Astrocyte (in vitro differentiated cells and primary cell): ENCODE results near the gene PPP1R16B. TPM values are rescaled to one million over a fixed set of nuclear protein-coding genes. Genes with fewer than 3 reads are reported as not detected.
A peak's percentile ranks its signal among the peaks of the same experiment; 100 is the strongest.

Experiments
- DNase-seq: peaks from one replicate; pipeline ENCODE4 v3.0.0-alpha.2; 2010; ENCODE audit warnings: low read depth
- FAIRE-seq: peaks from 2 replicates; lab custom pipeline; 2011; peaks lifted over from hg19 to GRCh38; lab: Jason Lieb, UNC
- H2AFZ ChIP-seq: 2 replicates; pipeline ENCODE4 v1.6.0; 2012; ENCODE audit warnings: low read depth, low read length, inconsistent platforms
- H3K27ac ChIP-seq: 2 replicates; pipeline ENCODE4 v1.5.1; 2011; ENCODE audit warnings: low read depth, low read length, inconsistent platforms
- H3K27me3 ChIP-seq: 2 replicates; pipeline ENCODE4 v1.6.0; 2011; ENCODE audit warnings: low read length, inconsistent platforms; ENCODE audit not compliant: insufficient read depth
- H3K36me3 ChIP-seq: 2 replicates; pipeline ENCODE4 v1.5.1; 2011; ENCODE audit warnings: low read length, inconsistent platforms; ENCODE audit not compliant: insufficient read depth
- H3K4me1 ChIP-seq: 2 replicates; pipeline ENCODE4 v1.5.1; 2011; ENCODE audit warnings: low read length, inconsistent platforms; ENCODE audit not compliant: insufficient read depth
- H3K4me2 ChIP-seq: 2 replicates; pipeline ENCODE4 v1.6.0; 2012; ENCODE audit warnings: low read length, inconsistent platforms
- H3K4me3 ChIP-seq: 2 replicates; pipeline ENCODE4 v1.5.1; 2011; ENCODE audit warnings: low read depth, mild to moderate bottlenecking, low read length, inconsistent platforms; ENCODE audit not compliant: insufficient read depth
- H3K79me2 ChIP-seq: 2 replicates; pipeline ENCODE4 v1.6.0; 2012; ENCODE audit warnings: mild to moderate bottlenecking, low read length, inconsistent platforms; ENCODE audit not compliant: insufficient read depth
- H3K9ac ChIP-seq: 2 replicates; pipeline ENCODE4 v1.6.0; 2012; ENCODE audit warnings: mild to moderate bottlenecking, low read length, inconsistent platforms
- H3K9me3 ChIP-seq: 2 replicates; pipeline ENCODE4 v1.5.1; 2012; ENCODE audit warnings: low read depth, mild to moderate bottlenecking, low read length, inconsistent platforms; ENCODE audit not compliant: insufficient read depth
- H4K20me1 ChIP-seq: 2 replicates; pipeline ENCODE4 v1.6.0; 2012; ENCODE audit warnings: low read length, inconsistent platforms; ENCODE audit not compliant: insufficient read depth
- H3K27ac Mint-ChIP-seq: one replicate; pipeline ENCODE4 v1.8.0; 2021; ENCODE audit warnings: mild to moderate bottlenecking, mixed read lengths; ENCODE audit not compliant: unreplicated experiment
- H3K27me3 Mint-ChIP-seq: one replicate; pipeline ENCODE4 v1.8.0; 2021; ENCODE audit warnings: low read depth, mixed read lengths; ENCODE audit not compliant: unreplicated experiment
- H3K36me3 Mint-ChIP-seq: one replicate; pipeline ENCODE4 v1.8.0; 2021; ENCODE audit warnings: low read depth, mixed read lengths; ENCODE audit not compliant: unreplicated experiment
- H3K4me1 Mint-ChIP-seq: one replicate; pipeline ENCODE4 v1.8.0; 2021; ENCODE audit warnings: low read depth, mixed read lengths; ENCODE audit not compliant: unreplicated experiment
- H3K4me3 Mint-ChIP-seq: one replicate; pipeline ENCODE4 v1.8.0; 2021; ENCODE audit warnings: mild to moderate bottlenecking, moderate library complexity, mixed read lengths; ENCODE audit not compliant: unreplicated experiment
- H3K9me3 Mint-ChIP-seq: one replicate; pipeline ENCODE4 v1.8.0; 2021; ENCODE audit warnings: mild to moderate bottlenecking, mixed read lengths; ENCODE audit not compliant: unreplicated experiment
- EZH2 ChIP-seq: IDR thresholded peaks from 2 replicates; pipeline ENCODE4 v1.6.1; 2012; ENCODE audit warnings: mild to moderate bottlenecking, low read length, inconsistent platforms; ENCODE audit not compliant: insufficient read depth
- total RNA-seq: library from RNA; stranded (reverse); gene quantifications from 2 replicates; pipeline ENCODE4 v1.2.1, GENCODE V29; 2021
- TF ChIP-seq, protein P1 (sequence below): IDR thresholded peaks from 2 replicates; pipeline ENCODE4 v1.5.1; 2011; ENCODE audit warnings: low read depth, mild to moderate bottlenecking, inconsistent platforms, low read length, moderate library complexity; ENCODE audit not compliant: insufficient read depth

The PPP1R16B gene
- total RNA-seq, 1 donor from 2014 or later, result 0.68 TPM

DNA sequence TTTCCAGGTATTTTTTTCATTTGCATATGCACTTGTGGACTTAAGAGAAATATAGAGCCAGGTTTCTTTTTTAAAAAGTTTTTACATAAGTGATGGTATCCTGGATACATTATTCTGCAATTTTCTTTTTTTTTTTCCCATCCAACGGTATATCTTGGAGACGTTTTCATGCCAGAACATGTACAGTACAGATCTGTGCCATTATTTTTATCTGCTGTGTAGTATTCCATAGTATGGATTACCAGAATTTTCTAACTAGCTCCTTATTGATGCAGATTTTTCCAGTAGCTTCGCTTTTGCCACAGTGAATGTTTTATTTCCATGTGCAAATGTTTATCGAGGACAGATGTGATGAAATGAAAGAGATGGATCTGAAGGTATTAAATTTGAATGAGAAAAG lies 34.1 kb downstream of the PPP1R16B start:
- no peak overlapping the region for H3K4me2 ChIP-seq
- H3K79me2 ChIP-seq, result no peaks in the 10 kb centered on the region
- H3K9ac ChIP-seq, result no peak overlapping the region
- H3K9me3 ChIP-seq, result no peaks in the 10 kb centered on the region
- H3K4me3 ChIP-seq, result no peak overlapping the region
- DNase-seq, result no peak
- FAIRE-seq, result no peak
- Mint-ChIP-seq H3K9me3 (no peaks in the 10 kb centered on the region), H3K36me3 (no peaks in the 10 kb centered on the region), H3K4me1 (peaks cover 6% of the 10 kb centered on the region), H3K4me3 (no peak overlapping the region), H3K27me3 (no peaks in the 10 kb centered on the region), H3K27ac (no peak overlapping the region)
- H4K20me1 ChIP-seq, result no peaks in the 10 kb centered on the region
- no peaks in the 10 kb centered on the region for H3K27me3 ChIP-seq
- H3K27ac ChIP-seq, result no peak overlapping the region
- H3K4me1 ChIP-seq, result no peaks in the 10 kb centered on the region
- no peaks in the 10 kb centered on the region for H3K36me3 ChIP-seq
- TF ChIP-seq, protein P1, sequence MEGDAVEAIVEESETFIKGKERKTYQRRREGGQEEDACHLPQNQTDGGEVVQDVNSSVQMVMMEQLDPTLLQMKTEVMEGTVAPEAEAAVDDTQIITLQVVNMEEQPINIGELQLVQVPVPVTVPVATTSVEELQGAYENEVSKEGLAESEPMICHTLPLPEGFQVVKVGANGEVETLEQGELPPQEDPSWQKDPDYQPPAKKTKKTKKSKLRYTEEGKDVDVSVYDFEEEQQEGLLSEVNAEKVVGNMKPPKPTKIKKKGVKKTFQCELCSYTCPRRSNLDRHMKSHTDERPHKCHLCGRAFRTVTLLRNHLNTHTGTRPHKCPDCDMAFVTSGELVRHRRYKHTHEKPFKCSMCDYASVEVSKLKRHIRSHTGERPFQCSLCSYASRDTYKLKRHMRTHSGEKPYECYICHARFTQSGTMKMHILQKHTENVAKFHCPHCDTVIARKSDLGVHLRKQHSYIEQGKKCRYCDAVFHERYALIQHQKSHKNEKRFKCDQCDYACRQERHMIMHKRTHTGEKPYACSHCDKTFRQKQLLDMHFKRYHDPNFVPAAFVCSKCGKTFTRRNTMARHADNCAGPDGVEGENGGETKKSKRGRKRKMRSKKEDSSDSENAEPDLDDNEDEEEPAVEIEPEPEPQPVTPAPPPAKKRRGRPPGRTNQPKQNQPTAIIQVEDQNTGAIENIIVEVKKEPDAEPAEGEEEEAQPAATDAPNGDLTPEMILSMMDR, result no peak
- no peak for TF ChIP-seq EZH2
- no peak overlapping the region for H2AFZ ChIP-seq

DNA sequence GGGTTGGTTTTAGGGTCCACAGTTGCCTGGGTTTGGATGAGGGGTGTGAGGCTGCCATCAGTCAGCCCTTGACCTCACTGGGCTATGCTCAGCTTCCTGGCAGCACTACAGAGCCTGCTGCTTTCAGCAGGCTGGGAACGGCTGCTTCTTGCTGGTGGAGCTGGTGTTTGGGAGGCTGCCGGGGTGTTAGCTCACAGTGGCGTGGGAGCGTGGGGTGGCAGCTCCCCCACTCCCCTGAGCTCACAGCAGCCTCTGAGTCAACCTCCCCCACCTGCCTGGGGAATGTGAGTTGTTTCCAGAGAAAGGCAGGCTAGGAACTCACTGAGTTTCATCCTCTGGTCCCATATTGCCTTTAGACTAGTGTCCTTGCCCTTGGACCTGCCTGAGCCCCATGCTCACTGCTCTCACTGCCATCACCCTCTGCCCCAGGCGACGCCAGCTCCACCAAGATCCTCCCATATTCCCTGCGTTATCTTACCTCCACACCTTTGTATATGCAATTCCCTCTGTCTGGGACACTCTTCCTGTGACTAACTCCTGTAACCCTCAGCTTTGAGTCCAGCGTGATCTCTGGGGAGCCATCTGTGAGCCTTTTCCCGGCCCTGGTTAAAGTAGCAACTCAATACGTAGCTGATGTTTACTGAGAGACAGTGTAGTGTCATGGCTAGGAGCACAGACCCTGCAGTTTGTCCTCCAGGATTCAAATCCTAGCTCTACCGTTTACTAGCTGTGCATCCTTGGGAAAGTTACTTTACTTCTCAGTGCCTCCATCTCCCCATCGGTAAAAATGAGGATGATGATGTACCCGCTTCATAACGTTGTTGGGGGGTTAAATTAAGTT lies 34.8 kb downstream of the PPP1R16B start:
- TF ChIP-seq EZH2, result no peak
- TF ChIP-seq, protein P1, result no peak
- DNase-seq (peak; percentile 2), FAIRE-seq (no peak)
- Histone ChIP-seq H3K27me3 (no peaks in the 10 kb centered on the region), H4K20me1 (no peaks in the 10 kb centered on the region), H3K27ac (no peak overlapping the region), H3K9me3 (no peaks in the 10 kb centered on the region), H3K79me2 (no peaks in the 10 kb centered on the region), H3K4me1 (no peaks in the 10 kb centered on the region), H3K4me2 (no peak overlapping the region), H2AFZ (no peak overlapping the region), H3K9ac (no peak overlapping the region), H3K36me3 (no peaks in the 10 kb centered on the region), H3K4me3 (no peak overlapping the region)
- Mint-ChIP-seq H3K4me3 (no peak overlapping the region), H3K4me1 (peaks cover 6% of the 10 kb centered on the region), H3K27ac (no peak overlapping the region), H3K27me3 (no peaks in the 10 kb centered on the region), H3K9me3 (no peaks in the 10 kb centered on the region), H3K36me3 (no peaks in the 10 kb centered on the region)

DNA sequence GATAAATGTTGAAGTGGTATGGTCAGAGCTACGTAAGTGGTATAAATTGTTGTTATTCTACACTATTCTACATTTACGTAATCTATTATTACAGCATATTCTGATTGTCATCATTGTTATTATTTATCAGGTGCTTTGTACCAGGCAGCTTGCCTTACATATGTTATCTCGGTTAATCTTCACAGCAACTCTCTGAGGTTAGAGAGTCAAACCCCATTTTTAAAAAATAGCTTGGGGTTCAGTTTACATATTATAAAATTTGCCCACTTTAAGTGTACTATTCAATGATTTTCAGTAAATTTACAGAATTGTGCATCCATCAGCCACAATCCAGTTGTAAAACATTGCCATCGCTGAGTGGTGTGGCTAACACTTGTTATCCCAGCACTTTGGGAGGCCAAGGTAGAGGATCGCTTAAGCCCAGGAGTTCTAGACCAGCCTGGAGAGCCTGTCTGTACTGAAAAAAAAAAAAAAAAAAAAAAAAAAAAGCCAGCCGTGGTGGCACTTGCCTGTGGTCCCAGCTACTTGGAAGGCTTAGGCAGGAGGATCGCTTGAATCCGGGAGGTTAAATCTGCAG lies 35.5 kb downstream of the PPP1R16B start:
- H3K27me3 Mint-ChIP-seq, result peaks cover under 1% of the 10 kb centered on the region
- FAIRE-seq, result no peak

More for the DNA sequence above, 35.5 kb downstream of the PPP1R16B start:
- Mint-ChIP-seq H3K9me3 (peaks cover 2% of the 10 kb centered on the region), H3K36me3 (no peaks in the 10 kb centered on the region), H3K27ac (no peak overlapping the region), H3K4me3 (no peak overlapping the region), H3K4me1 (peaks cover 6% of the 10 kb centered on the region)
- DNase-seq, result no peak
- Histone ChIP-seq H3K27me3 (no peaks in the 10 kb centered on the region), H3K4me1 (no peaks in the 10 kb centered on the region), H2AFZ (no peak overlapping the region), H3K4me2 (no peak overlapping the region), H3K9ac (no peak overlapping the region), H3K27ac (no peak overlapping the region), H3K36me3 (no peaks in the 10 kb centered on the region), H3K4me3 (no peak overlapping the region), H3K79me2 (no peaks in the 10 kb centered on the region), H4K20me1 (no peaks in the 10 kb centered on the region), H3K9me3 (no peaks in the 10 kb centered on the region)
- no peak for TF ChIP-seq EZH2
- TF ChIP-seq, protein P1, result no peak
